KOPT-K1 (cell line): Measurements from ENCODE around the gene DIAPH2.
"Not testable (repeated sequence)": the region's sequence is repeated elsewhere in the genome, so short reads cannot be mapped to it uniquely, and the experiment has no call there.

Source experiments
- H3K27ac ChIP-seq: fragments of 200-600 bp; sonication (generic); 2 replicates; pipeline ENCODE4 v1.5.1; 2016; ENCODE audit warnings: antibody characterized with exemption, mild to moderate bottlenecking, low read depth, low read length; ENCODE audit not compliant: poor library complexity, severe bottlenecking
- H3K36me3 ChIP-seq: fragments of 200-600 bp; sonication (generic); 2 replicates; pipeline ENCODE4 v1.5.1; 2017; ENCODE audit warnings: antibody characterized with exemption, mild to moderate bottlenecking, low read length, moderate library complexity; ENCODE audit not compliant: insufficient read depth
- H3K9me3 ChIP-seq: fragments of 200-600 bp; sonication (generic); 2 replicates; pipeline ENCODE4 v1.5.1; 2017; ENCODE audit warnings: antibody characterized with exemption, low read length, mild to moderate bottlenecking; ENCODE audit not compliant: insufficient read depth, poor library complexity, severe bottlenecking

The DIAPH2 gene

GRCh38 chrX:97409632-97410415 lies 725.2 kb downstream of the DIAPH2 start:
- not testable (repeated sequence) for H3K36me3 ChIP-seq, H3K27ac ChIP-seq, H3K9me3 ChIP-seq

- no peaks in the 10 kb centered on the region for H3K36me3 ChIP-seq
- H3K9me3 ChIP-seq = no peaks in the 10 kb centered on the region
- no peak overlapping the region for H3K27ac ChIP-seq
Measured at GRCh38 chrX:97416461-97416860, 731.8 kb downstream of the DIAPH2 start.

GRCh38 chrX:97429101-97429500 lies 744.5 kb downstream of the DIAPH2 start:
- Histone ChIP-seq H3K9me3 (no peaks in the 10 kb centered on the region), H3K27ac (no peak overlapping the region), H3K36me3 (no peaks in the 10 kb centered on the region)

- no peaks in the 10 kb centered on the region for H3K36me3 ChIP-seq
- H3K9me3 ChIP-seq = no peaks in the 10 kb centered on the region
- H3K27ac ChIP-seq = no peak overlapping the region
Measured at GRCh38 chrX:97431281-97431680, 746.6 kb downstream of the DIAPH2 start.

- no peaks in the 10 kb centered on the region for H3K36me3 ChIP-seq
- H3K27ac ChIP-seq = no peak overlapping the region
- no peaks in the 10 kb centered on the region for H3K9me3 ChIP-seq
Measured at GRCh38 chrX:97446298-97446882, 761.7 kb downstream of the DIAPH2 start.

- Histone ChIP-seq H3K36me3 (no peaks in the 10 kb centered on the region), H3K9me3 (no peaks in the 10 kb centered on the region), H3K27ac (no peak overlapping the region)
Measured at GRCh38 chrX:97447306-97447705, 762.7 kb downstream of the DIAPH2 start.

- Histone ChIP-seq H3K9me3 (no peaks in the 10 kb centered on the region), H3K36me3 (no peaks in the 10 kb centered on the region)
Measured at GRCh38 chrX:97452283-97452682, 767.6 kb downstream of the DIAPH2 start.

GRCh38 chrX:97461763-97462162 lies 777.1 kb downstream of the DIAPH2 start:
- Histone ChIP-seq H3K9me3 (no peaks in the 10 kb centered on the region), H3K27ac (no peak overlapping the region), H3K36me3 (no peaks in the 10 kb centered on the region)

More at GRCh38 chrX:97452283-97452682, 767.6 kb downstream of the DIAPH2 start:
- no peak overlapping the region for H3K27ac ChIP-seq

- Histone ChIP-seq H3K27ac (no peak overlapping the region), H3K36me3 (no peaks in the 10 kb centered on the region), H3K9me3 (no peaks in the 10 kb centered on the region)
Measured at GRCh38 chrX:97471071-97471470, 786.4 kb downstream of the DIAPH2 start.

GRCh38 chrX:97474933-97475332 lies 790.3 kb downstream of the DIAPH2 start:
- Histone ChIP-seq H3K36me3 (no peaks in the 10 kb centered on the region), H3K9me3 (no peaks in the 10 kb centered on the region), H3K27ac (no peak overlapping the region)

- Histone ChIP-seq H3K9me3 (no peaks in the 10 kb centered on the region), H3K36me3 (no peaks in the 10 kb centered on the region), H3K27ac (no peak overlapping the region)
Measured at GRCh38 chrX:97479106-97479890, 794.7 kb downstream of the DIAPH2 start.

- H3K9me3 ChIP-seq = no peaks in the 10 kb centered on the region
- H3K27ac ChIP-seq = no peak overlapping the region
- H3K36me3 ChIP-seq = no peaks in the 10 kb centered on the region
Measured at GRCh38 chrX:97481228-97481627, 796.6 kb downstream of the DIAPH2 start.

- Histone ChIP-seq H3K36me3 (no peaks in the 10 kb centered on the region), H3K9me3 (no peaks in the 10 kb centered on the region), H3K27ac (no peak overlapping the region)
Measured at GRCh38 chrX:97482666-97483300, 798.1 kb downstream of the DIAPH2 start.

GRCh38 chrX:97490656-97491055 lies 806.0 kb downstream of the DIAPH2 start:
- Histone ChIP-seq H3K27ac (no peak overlapping the region), H3K9me3 (no peaks in the 10 kb centered on the region), H3K36me3 (no peaks in the 10 kb centered on the region)

- H3K27ac ChIP-seq = no peak overlapping the region
Measured at GRCh38 chrX:97494756-97495372, 810.2 kb downstream of the DIAPH2 start.

More at GRCh38 chrX:97494756-97495372, 810.2 kb downstream of the DIAPH2 start:
- H3K9me3 ChIP-seq = no peaks in the 10 kb centered on the region
- no peaks in the 10 kb centered on the region for H3K36me3 ChIP-seq
